Omental fat pad (tissue), 4 donors: ENCODE results near the gene MAJIN. TPM values are rescaled to one million over a fixed set of nuclear protein-coding genes. Genes with fewer than 3 reads are reported as not detected.

Source experiments
- ATAC-seq: fragments of 150-250 bp; one replicate; pipeline ENCODE4 v1.9.1; 2016; ENCODE audit warnings: mild to moderate bottlenecking, moderate library complexity; ENCODE audit not compliant: low FRiP score
- DNase-seq: peaks from one replicate; pipeline ENCODE4 v3.0.0-alpha.2; 2019; ENCODE audit warnings: low spot score
- total RNA-seq, 4 donors: library from RNA; depleted of rRNA; stranded (reverse); fragments of >200 nt; gene quantifications; one replicate each; pipeline ENCODE4 v1.1.0, GENCODE V29; 2016
- TF ChIP-seq, protein P1 (sequence below), 3 donors: fragments of 450-650 bp; IDR thresholded peaks; one replicate each; pipeline ENCODE4 v1.5.1; 2016 to 2017; ENCODE audit warnings: antibody characterized with exemption in 3 of 3, mild to moderate bottlenecking in 3 of 3, moderate library complexity in 2 of 3

The MAJIN gene
- total RNA-seq, 4 donors from 2014 or later, result not detected

DNA sequence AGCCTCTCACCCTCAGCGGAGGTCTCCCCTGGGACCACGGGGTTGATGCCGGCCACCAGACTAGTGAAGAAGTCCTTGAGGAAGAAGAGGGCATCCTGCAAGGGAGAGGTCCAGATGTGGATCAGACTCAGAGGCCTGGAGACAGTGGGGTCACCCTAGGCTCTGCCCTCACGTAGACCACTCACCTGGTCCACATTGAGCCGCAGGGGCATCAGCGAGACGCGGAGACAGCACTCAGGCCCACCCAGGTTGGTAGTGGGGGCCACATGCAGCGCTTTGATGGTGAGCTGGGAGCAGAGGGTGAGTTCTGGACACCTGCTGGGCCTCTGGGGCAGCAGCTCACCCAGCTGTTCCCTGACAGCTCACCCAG, 73.8 kb downstream of the MAJIN start:
- ATAC-seq (no peak), DNase-seq (no peak)
- TF ChIP-seq, protein P1, sequence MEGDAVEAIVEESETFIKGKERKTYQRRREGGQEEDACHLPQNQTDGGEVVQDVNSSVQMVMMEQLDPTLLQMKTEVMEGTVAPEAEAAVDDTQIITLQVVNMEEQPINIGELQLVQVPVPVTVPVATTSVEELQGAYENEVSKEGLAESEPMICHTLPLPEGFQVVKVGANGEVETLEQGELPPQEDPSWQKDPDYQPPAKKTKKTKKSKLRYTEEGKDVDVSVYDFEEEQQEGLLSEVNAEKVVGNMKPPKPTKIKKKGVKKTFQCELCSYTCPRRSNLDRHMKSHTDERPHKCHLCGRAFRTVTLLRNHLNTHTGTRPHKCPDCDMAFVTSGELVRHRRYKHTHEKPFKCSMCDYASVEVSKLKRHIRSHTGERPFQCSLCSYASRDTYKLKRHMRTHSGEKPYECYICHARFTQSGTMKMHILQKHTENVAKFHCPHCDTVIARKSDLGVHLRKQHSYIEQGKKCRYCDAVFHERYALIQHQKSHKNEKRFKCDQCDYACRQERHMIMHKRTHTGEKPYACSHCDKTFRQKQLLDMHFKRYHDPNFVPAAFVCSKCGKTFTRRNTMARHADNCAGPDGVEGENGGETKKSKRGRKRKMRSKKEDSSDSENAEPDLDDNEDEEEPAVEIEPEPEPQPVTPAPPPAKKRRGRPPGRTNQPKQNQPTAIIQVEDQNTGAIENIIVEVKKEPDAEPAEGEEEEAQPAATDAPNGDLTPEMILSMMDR (IDR thresholded peaks at IDR 0.05), result no peak

DNA sequence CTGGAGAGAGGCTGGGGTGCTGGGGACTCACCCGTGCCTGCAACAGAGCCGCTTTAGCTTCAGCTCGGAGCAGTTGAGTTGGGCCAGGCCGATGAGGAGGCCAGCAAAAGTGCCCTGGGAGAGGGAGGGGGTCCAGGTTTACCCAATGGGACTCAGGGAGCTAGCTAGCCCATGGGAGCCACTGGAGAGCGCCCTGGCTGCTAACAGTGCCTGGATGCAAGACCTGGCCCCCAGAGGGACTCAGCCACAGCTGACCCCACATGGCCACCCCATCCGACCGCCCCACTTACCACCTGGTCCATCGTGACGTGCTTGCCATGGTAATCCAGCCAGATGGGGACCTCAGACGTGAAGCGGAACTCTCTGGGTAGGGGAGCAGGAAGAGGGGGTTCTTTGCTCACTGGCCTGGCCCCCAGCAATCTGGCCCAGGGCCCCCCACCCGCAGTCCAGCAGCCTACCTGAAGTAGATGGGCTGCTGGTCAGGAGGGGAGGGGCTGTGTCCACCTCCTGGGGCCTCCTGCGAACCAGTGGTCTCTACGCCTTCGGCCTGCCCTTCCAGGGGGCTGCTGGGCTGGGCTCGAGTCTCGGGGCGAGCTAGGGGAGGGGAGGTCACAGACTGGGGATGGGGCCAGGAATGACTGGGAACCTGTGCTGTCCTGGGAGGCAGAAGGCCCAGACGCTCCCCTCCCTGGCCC, 74.4 kb downstream of the MAJIN start:
- TF ChIP-seq, protein P1 (IDR thresholded peaks at IDR 0.05), result no peak
- ATAC-seq, result no peak
- DNase-seq, result no peak

DNA sequence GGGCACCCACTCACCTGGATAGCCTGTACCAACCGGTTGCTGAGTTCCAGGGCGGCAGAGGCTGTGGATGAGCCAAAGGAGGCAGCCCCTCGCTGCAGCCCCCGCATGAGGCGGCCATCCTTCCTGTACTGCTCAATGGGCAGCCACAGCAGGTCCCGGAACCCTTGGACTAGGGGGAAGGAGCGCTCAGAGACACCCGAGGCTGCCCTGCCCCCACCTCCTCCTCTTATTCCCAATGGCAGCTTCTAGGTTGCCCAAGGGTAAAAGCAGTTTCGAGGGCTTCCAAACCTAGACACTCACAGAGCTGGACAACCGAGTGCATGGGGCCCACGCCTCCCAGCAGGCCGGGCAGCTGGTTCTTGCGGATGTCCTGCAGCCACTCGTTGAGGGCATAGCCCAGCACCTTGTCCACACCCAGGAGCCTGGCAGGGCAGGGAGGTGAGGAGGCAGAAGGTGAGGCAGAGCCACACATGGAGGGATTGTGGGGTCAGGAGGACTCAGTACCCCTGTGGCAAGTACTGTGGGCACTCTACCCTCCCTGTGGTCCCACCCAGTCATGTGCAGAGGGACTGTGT, 75.4 kb downstream of the MAJIN start:
- ATAC-seq, result no peak
- TF ChIP-seq, protein P1 (IDR thresholded peaks at IDR 0.05), result no peak
- DNase-seq, result no peak

DNA sequence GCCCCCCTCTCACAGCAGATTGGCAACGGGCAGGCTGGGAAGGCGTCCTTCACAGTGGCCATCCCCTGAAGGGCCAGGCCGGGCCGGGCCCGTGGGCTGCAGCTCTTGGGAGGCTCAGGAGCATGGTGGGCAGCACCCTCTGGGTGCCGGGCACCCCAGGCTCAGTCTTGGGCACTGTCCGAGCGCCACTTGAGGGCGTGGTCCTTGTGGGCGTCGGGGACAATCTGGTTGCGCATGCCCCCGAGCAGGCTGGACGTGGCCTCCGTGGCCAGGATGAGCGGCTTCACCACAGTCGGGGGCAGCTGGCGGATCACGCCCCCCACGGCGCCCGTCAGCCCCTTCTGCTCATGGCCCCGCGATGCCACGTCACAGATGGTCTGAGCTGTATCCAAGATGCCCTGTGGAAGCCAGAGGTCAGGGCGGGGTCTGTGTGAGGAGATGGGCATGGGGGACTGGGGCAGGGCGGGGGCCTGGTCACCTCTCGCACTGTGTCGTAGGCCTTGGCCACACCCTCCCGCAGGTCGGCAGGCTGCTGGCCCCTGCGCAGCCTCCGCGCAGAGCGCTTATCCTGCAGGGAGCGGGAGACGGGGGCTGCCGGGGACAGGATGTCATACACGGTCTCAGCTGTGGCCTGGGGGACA, 77.0 kb downstream of the MAJIN start:
- ATAC-seq (no peak), DNase-seq (no peak)
- TF ChIP-seq, protein P1 (IDR thresholded peaks at IDR 0.05), result no peak

DNA sequence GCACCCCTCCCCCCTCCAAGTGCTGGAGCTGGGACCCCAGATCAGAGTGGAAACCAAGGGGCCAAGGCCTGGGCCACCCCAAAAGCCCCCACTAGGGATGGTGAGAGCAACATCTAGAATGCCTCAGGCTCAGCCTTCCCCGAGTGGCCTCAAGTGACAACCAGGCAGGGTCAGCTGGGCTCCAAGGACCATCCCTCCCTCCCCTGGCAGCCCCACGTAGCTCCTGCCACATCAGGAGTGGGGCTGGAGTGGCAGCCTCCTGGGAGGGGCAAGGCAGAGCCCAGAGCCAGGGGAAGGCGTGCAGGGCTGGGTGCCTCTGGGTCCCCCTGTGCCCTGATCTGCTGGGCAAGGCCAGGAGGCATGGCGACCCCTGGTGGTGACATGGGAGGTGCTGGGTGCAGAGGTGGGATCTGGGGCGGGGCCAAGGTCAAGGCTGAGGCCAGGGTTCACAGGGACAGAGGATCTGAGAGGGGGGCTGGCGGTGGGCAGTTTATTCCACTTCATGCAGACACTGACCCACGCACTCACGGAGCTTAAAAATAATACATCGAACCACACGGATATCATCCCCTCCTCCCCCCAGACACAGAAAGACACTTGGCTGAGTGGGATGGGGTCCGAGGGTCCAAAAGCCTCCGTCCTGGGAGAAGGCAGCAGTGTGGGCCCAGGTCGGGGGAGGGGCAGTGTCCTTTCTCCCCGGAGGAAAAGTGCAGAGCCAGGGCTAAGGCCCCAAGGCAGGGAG, 77.7 kb downstream of the MAJIN start:
- ATAC-seq (peak; percentile 51), DNase-seq (peak; percentile 90)
- TF ChIP-seq, protein P1 (IDR thresholded peaks at IDR 0.05), result peak in 1 of 3 donors; percentile 62

DNA sequence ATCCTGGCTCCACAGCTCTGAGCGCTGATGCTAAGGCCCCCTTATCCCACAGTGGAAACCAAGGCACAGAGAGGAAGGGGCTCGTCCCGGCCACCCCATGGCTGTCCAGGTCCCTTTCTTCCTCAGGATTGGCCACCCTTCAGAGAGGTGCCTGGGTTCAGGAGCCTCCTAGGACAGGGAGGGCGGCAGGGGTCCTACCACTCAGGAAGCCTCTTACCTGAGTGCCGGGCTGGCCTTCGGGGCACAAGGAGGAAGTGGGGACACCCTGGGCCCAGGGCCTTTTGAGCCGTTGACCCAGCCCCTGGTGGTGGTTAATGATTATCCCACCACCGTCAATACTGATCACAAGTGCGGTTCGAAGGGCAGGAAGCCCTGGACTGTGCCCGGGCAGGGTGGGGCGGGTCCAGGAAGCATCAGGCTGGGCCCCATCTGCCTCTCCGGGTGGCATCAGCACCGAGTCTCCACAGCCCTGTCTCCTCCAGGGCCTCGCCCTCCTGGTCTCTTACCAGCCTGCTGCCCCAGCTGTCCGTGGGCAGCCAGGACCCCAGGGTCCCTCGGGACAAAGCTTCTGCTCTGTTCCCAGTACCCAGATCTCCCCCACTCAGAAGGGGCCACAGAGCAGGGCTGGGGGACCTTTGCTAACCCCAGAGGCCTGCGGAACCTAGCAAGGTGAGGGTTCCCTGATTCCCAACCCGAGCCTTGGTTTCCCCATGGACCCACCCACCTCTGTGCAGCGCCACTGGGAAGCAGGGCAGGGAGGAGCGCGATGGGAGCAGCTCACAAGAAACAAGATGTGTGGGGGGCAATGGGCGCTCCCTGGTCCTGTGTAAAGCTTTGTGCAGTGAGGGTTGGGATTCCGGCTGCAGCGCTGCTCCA, 78.5 kb downstream of the MAJIN start:
- TF ChIP-seq, protein P1 (IDR thresholded peaks at IDR 0.05), result no peak
- no peak for ATAC-seq
- no peak for DNase-seq
